Motor neuron (in vitro differentiated cells): Measurements from ENCODE around the gene NR6A1. TPM values are rescaled to one million over a fixed set of nuclear protein-coding genes. Genes with fewer than 3 reads are reported as not detected.

Source experiments
- ATAC-seq, 8 experiments: fragments of 200-7000 bp; cut with Tn5 transposase; replicated peaks in 6 of 8; 2 replicates each; pipeline ENCODE4 v1.8.0; 2021; ENCODE audit warnings: mild to moderate bottlenecking in 8 of 8, moderate library complexity in 8 of 8
- H3K27ac ChIP-seq, 2 donors: fragments of 250-450 bp; sonication (Bioruptor Pico); 2 replicates each; pipeline ENCODE4 v1.9.0; 2021; ENCODE audit warnings: antibody characterized with exemption in 2 of 2, mild to moderate bottlenecking in 2 of 2, moderate library complexity in 1 of 2
- H3K4me1 ChIP-seq, 2 donors: fragments of 250-450 bp; sonication (Bioruptor Pico); replicated peaks in 1 of 2; 2 replicates each; pipeline ENCODE4 v1.6.1; 2021; ENCODE audit warnings: antibody characterized with exemption in 2 of 2, mild to moderate bottlenecking in 2 of 2, moderate library complexity in 1 of 2
- H3K4me3 ChIP-seq, 5 donors: fragments of 250-450 bp; sonication (Bioruptor Pico); 2 replicates each; pipeline ENCODE4 v1.9.0; 2021; ENCODE audit warnings: antibody characterized with exemption in 5 of 5, mild to moderate bottlenecking in 5 of 5, moderate library complexity in 4 of 5
- WGBS, 10 experiments: fragments of 450-650 bp; shearing (Covaris generic); methylation state at CpG; one replicate each; pipeline ENCODE4 v1.0.0; 2022; 5-methylcytosine and 5-hydroxymethylcytosine counted together
- in situ Hi-C, 9 experiments: fragments of 400-800 bp; cut with MboI; loops; one replicate each; pipeline ENCODE4 v1.15.0; 2021; ENCODE audit warnings: low sequenced_read_pairs in 9 of 9, low pct_unique_long_range_greater_than_20kb in 2 of 9; ENCODE audit not compliant: unreplicated experiment in 9 of 9
- total RNA-seq, 8 experiments: library from RNA; unstranded; fragments of 300-600 nt; gene quantifications; 2 replicates each; pipeline versions ENCODE4 v1.2.3 to v1.2.4, GENCODE V29; 2022

Gene NR6A1
- 10 to 100 TPM in 1 of 8 experiments, 1 to 10 TPM in 6, under 1 TPM in 1; 0.46 to 29.0 (median 3.7) TPM for total RNA-seq

GRCh38 chr9:124771021-124771866 is at the start of gene NR6A1:
Gene NR6A1 (minus strand): TSS chr9:124771311.
- peaks cover 7 to 28% of the 10 kb centered on the region in 2 donors for H3K4me1 ChIP-seq
- WGBS, 10 experiments: 0% methylated on average over 3 to 12 of the region's 82 CpGs; no CpG with 5 or more reads in 2 of the 10 experiments
- in situ Hi-C loops: loop anchor here in 8 of 9 experiments (5.0 to 25.0 kb wide), 5 partner anchors 74 to 604 kb away; partner anchors contain the start of genes WDR38 (in 5 of the 8), ARPC5L (in 1 of the 8) and RPL35 (in 1 of the 8)
- peak within 1 kb of the TSS; percentile 76 to 96 (median 92) for H3K4me3 ChIP-seq
- ATAC-seq: peak; percentile 88 to 94 (median 92)
- H3K27ac ChIP-seq: peak within 1 kb of the TSS; percentile 76 to 90

GRCh38 chr9:124818431-124819281 is 47.5 kb upstream of the NR6A1 start:
- peak in 6 of 8 experiments; percentile 8 to 82 (median 66) for ATAC-seq
- H3K4me3 ChIP-seq: no peak overlapping the region
- H3K4me1 ChIP-seq: peaks cover 0 to 4% of the 10 kb centered on the region in 2 donors
- H3K27ac ChIP-seq: no peak overlapping the region
- 0 to 100% (median 71%) methylated on average over 1 to 13 of the region's 18 CpGs; no CpG with 5 or more reads in 1 of the 10 experiments for WGBS, 10 experiments
- in situ Hi-C loops: no loop called here

GRCh38 chr9:124815601-124816000 is 44.5 kb upstream of the NR6A1 start:
- 74 to 100% (median 94%) methylated on average over 1 to 5 of the region's 5 CpGs for WGBS, 10 experiments
- ATAC-seq: no peak
- Histone ChIP-seq H3K27ac (no peak overlapping the region), H3K4me1 (peaks cover 4 to 22% of the 10 kb centered on the region in 2 donors), H3K4me3 (no peak overlapping the region)
- in situ Hi-C loops: no loop called here

- ATAC-seq: no peak
- WGBS, 10 experiments: 100% methylated on average over 1 of the region's 5 CpGs; no CpG with 5 or more reads in 8 of the 10 experiments
These were observed 43.0 kb upstream of the NR6A1 start for GRCh38 chr9:124814164-124814535.

GRCh38 chr9:124813501-124814163 is 42.5 kb upstream of the NR6A1 start:
- H3K4me1 ChIP-seq: peaks cover 4 to 24% of the 10 kb centered on the region in 2 donors
- H3K27ac ChIP-seq: no peak overlapping the region
- in situ Hi-C loops: no loop called here
- no peak for ATAC-seq
- 66 to 100% (median 73%) methylated on average over 2 to 7 of the region's 11 CpGs; no CpG with 5 or more reads in 2 of the 10 experiments for WGBS, 10 experiments
- H3K4me3 ChIP-seq: no peak overlapping the region

More at GRCh38 chr9:124814164-124814535, 43.0 kb upstream of the NR6A1 start:
- in situ Hi-C loops: no loop called here
- H3K4me3 ChIP-seq: no peak overlapping the region
- peaks cover 4 to 24% of the 10 kb centered on the region in 2 donors for H3K4me1 ChIP-seq
- H3K27ac ChIP-seq: no peak overlapping the region

- WGBS, 10 experiments: 65 to 96% (median 76%) methylated on average over 2 to 7 of the region's 7 CpGs; no CpG with 5 or more reads in 3 of the 10 experiments
- H3K27ac ChIP-seq: peak overlapping the region; percentile 18 to 30
- in situ Hi-C loops: no loop called here
These were observed 41.9 kb upstream of the NR6A1 start for GRCh38 chr9:124813041-124813440.

GRCh38 chr9:124812441-124812876 is 41.3 kb upstream of the NR6A1 start:
- Histone ChIP-seq H3K27ac (peak overlapping the region; percentile 30 to 45), H3K4me1 (peaks cover 4 to 24% of the 10 kb centered on the region in 2 donors), H3K4me3 (no peak overlapping the region)
- WGBS, 10 experiments: 10 to 80% (median 61%) methylated on average over 1 to 6 of the region's 6 CpGs; no CpG with 5 or more reads in 3 of the 10 experiments
- in situ Hi-C loops: no loop called here
- peak in 7 of 8 experiments; percentile 39 to 98 (median 96) for ATAC-seq

More at GRCh38 chr9:124813041-124813440, 41.9 kb upstream of the NR6A1 start:
- no peak for ATAC-seq
- Histone ChIP-seq H3K4me3 (no peak overlapping the region), H3K4me1 (peaks cover 4 to 24% of the 10 kb centered on the region in 2 donors)

GRCh38 chr9:124810663-124811355 is 39.7 kb upstream of the NR6A1 start:
- peak in 6 of 8 experiments; percentile 30 to 88 (median 70) for ATAC-seq
- 22 to 43% methylated on average over 3 of the region's 12 CpGs; no CpG with 5 or more reads in 8 of the 10 experiments for WGBS, 10 experiments
- no peak overlapping the region for H3K27ac ChIP-seq
- no peak overlapping the region for H3K4me3 ChIP-seq
- H3K4me1 ChIP-seq: peaks cover 4 to 24% of the 10 kb centered on the region in 2 donors
- in situ Hi-C loops: no loop called here

- Histone ChIP-seq H3K4me1 (peaks cover 4 to 24% of the 10 kb centered on the region in 2 donors), H3K4me3 (no peak overlapping the region), H3K27ac (no peak overlapping the region)
- no peak for ATAC-seq
- WGBS, 10 experiments: 80 to 100% (median 93%) methylated on average over 1 to 27 of the region's 60 CpGs; no CpG with 5 or more reads in 4 of the 10 experiments
- in situ Hi-C loops: no loop called here
These were observed 38.8 kb upstream of the NR6A1 start for GRCh38 chr9:124809741-124810500.

- 84 to 100% (median 90%) methylated on average over 2 to 3 of the region's 6 CpGs; no CpG with 5 or more reads in 7 of the 10 experiments for WGBS, 10 experiments
- Histone ChIP-seq H3K4me3 (no peak overlapping the region), H3K27ac (no peak overlapping the region), H3K4me1 (peaks cover 4 to 24% of the 10 kb centered on the region in 2 donors)
- no peak for ATAC-seq
- in situ Hi-C loops: no loop called here
These were observed 38.1 kb upstream of the NR6A1 start for GRCh38 chr9:124809211-124809610.

- 40 to 100% (median 81%) methylated on average over 1 to 6 of the region's 12 CpGs; no CpG with 5 or more reads in 3 of the 10 experiments for WGBS, 10 experiments
- in situ Hi-C loops: no loop called here
- H3K27ac ChIP-seq: no peak overlapping the region
These were observed 37.3 kb upstream of the NR6A1 start for GRCh38 chr9:124808246-124808956.

More at GRCh38 chr9:124808246-124808956, 37.3 kb upstream of the NR6A1 start:
- H3K4me1 ChIP-seq: peaks cover 4 to 24% of the 10 kb centered on the region in 2 donors
- ATAC-seq: no peak
- H3K4me3 ChIP-seq: no peak overlapping the region
